D721Med (cell line): ENCODE results near the gene SYNE2.

Experiments used
- DNase-seq: peaks from one replicate; pipeline ENCODE4 v3.0.0; 2011; ENCODE audit warnings: low spot score; ENCODE audit not compliant: insufficient read length
- FAIRE-seq: peaks from 2 replicates; lab custom pipeline; 2011; peaks lifted over from hg19 to GRCh38; lab: Jason Lieb, UNC
- CTCF ChIP-seq: IDR thresholded peaks from 2 replicates; pipeline ENCODE4 v1.5.1; 2012; ENCODE audit warnings: mild to moderate bottlenecking, control low read depth; ENCODE audit not compliant: insufficient read depth; ENCODE audit errors: missing control alignments

Gene SYNE2

GRCh38 chr14:63928744-63929174 lies 76.0 kb downstream of the SYNE2 start:
- no peak for DNase-seq
- no peak for FAIRE-seq
- no peak for TF ChIP-seq CTCF

GRCh38 chr14:63933110-63933509 lies 80.3 kb downstream of the SYNE2 start:
- DNase-seq (peak; percentile 23), FAIRE-seq (peak; percentile 85)
- no peak for TF ChIP-seq CTCF

GRCh38 chr14:63933711-63934110 lies 80.9 kb downstream of the SYNE2 start:
- no peak for DNase-seq
- FAIRE-seq: no peak
- no peak for TF ChIP-seq CTCF

GRCh38 chr14:63938198-63939005 lies 85.6 kb downstream of the SYNE2 start:
- FAIRE-seq: no peak
- TF ChIP-seq CTCF: no peak
- DNase-seq: no peak

DNA sequence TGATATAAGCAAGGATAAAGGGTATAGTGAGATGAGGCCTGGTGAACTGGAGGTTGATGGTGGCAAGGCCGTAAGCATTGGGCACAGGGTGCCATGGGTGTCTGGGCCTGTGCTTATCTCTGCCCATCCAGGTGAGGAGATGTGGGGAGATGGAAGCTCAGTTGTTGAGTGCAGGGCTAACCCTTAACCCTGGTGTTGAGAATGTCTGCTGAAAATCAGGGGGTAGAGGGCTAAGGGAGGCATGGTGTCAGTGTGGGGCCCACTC lies 86.1 kb downstream of the SYNE2 start:
- no peak for DNase-seq
- no peak for TF ChIP-seq CTCF
- no peak for FAIRE-seq

GRCh38 chr14:63940387-63940786 lies 87.6 kb downstream of the SYNE2 start:
- FAIRE-seq (no peak), DNase-seq (no peak)

More at GRCh38 chr14:63940387-63940786, 87.6 kb downstream of the SYNE2 start:
- TF ChIP-seq CTCF: no peak
